ENCODE results near the gene GPR17.

Gene GPR17

DNA sequence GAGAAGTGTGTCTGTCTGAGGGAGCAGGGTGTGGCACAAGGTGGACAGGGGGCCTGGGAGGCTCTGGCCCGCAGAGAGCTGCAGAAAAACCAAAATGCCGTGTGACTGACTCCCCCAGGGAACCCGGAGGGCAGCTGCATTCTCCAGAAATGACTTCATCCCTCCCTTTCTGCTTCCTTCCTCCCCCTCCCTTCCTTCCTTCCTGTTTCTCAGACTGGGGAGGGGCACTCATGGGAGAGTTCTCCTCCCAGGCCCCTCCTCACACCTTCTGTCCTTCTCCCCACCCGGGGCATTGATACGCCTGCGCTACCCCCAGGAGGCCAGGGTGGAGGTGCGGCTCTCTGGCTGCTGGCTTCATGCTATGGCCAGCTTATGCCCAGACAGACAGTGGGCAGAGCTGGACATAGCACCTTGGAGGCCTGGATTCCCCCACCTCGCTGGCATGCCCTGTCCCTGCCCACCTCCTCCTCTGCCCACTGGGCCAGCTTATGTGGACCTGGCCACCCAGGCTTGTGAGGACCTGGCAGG lies 8.2 kb upstream of the GPR17 start:
- peak; percentile 45 for DNase-seq (ENCODE audit: low read depth, low spot score)
- Histone ChIP-seq H3K36me3 (ENCODE audit: control insufficient read depth, insufficient read depth, low read length) (no peaks in the 10 kb centered on the region; the same call in 1 of the 2 replicates), H3K27ac (ENCODE audit: low read length) (no peak overlapping the region), H3K9me3 (ENCODE audit: control insufficient read depth, insufficient read depth, low read length) (no peaks in the 10 kb centered on the region), H3K27me3 (ENCODE audit: control insufficient read depth, insufficient read depth, low read length) (no peaks in the 10 kb centered on the region), H3K4me1 (ENCODE audit: control insufficient read depth, insufficient read depth, low read length) (peaks cover 14% of the 10 kb centered on the region), H3K4me3 (ENCODE audit: low read length) (no peak overlapping the region)
- WGBS (ENCODE audit: insufficient coverage, insufficient read length), result no CpG with 5 or more reads among the region's 8 CpGs

DNA sequence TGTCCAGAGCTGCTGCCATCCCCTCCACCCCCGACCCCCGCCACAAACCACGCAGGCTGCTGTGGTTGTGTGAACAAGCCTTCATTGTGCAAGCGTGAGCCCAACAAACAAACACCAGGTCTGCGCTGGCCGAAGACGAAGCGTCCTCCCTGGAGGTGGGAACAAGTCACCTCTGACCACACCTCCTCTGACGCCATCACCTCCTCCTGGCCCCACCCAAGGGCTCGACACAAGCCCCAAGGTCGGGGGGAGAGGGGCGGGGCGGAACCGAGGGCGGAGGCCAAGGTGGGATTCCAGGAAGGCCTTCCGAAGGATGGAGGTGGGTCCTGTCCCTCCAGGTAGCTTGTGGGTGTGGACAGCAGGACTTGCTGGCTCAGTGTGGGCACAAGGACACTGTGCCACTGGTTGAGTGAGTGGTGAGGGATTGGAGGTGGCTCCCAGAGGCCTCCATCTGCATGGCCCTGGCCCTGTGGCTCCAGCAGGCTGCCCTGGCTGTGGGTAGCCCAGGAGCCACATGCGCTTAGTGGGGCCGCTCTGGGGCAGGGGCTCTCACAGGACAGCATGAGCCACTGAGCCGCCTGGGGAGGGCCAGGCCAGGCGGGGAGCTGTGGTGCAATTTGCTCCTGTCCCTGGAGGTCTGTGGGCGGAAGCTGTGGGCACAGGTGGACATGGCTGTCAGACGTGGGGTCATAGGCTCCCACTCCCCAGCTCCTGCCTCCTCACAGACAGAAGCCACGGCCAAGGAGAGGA lies 7.4 kb upstream of the GPR17 start:
- no peak overlapping the region for H3K27ac ChIP-seq (ENCODE audit: low read length)
- H3K4me3 ChIP-seq (ENCODE audit: low read length), result no peak overlapping the region
- no peaks in the 10 kb centered on the region for H3K9me3 ChIP-seq (ENCODE audit: control insufficient read depth, insufficient read depth, low read length)
- H3K27me3 ChIP-seq (ENCODE audit: control insufficient read depth, insufficient read depth, low read length), result no peaks in the 10 kb centered on the region
- no CpG with 5 or more reads among the region's 23 CpGs for WGBS (ENCODE audit: insufficient coverage, insufficient read length)
- no peaks in the 10 kb centered on the region; the same call in 1 of the 2 replicates for H3K36me3 ChIP-seq (ENCODE audit: control insufficient read depth, insufficient read depth, low read length)
- peak; percentile 63 for DNase-seq (ENCODE audit: low read depth, low spot score)
- peaks cover 14% of the 10 kb centered on the region for H3K4me1 ChIP-seq (ENCODE audit: control insufficient read depth, insufficient read depth, low read length)

DNA sequence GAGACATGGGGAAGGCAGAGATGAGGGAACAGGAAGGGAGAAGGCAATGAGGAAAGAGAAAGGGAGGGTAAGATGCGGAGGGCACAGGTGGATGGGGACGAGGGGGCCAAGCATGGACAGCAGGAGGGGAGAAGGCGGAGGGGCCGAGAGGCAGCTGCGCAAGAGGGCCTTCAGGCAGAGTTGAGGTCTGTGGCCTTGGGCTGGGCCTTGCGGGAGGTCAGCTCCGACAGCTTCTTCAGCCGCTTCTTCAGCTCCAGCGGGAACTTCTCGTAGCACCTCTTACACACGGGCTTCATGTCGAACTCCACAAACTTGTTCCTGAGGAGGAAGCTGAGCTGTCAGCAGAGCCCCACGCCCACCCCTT lies 6.9 kb upstream of the GPR17 start:
- Histone ChIP-seq H3K27ac (ENCODE audit: low read length) (no peak overlapping the region), H3K36me3 (ENCODE audit: control insufficient read depth, insufficient read depth, low read length) (no peaks in the 10 kb centered on the region; the same call in 1 of the 2 replicates), H3K4me1 (ENCODE audit: control insufficient read depth, insufficient read depth, low read length) (peaks cover 14% of the 10 kb centered on the region), H3K9me3 (ENCODE audit: control insufficient read depth, insufficient read depth, low read length) (no peaks in the 10 kb centered on the region), H3K4me3 (ENCODE audit: low read length) (no peak overlapping the region), H3K27me3 (ENCODE audit: control insufficient read depth, insufficient read depth, low read length) (no peaks in the 10 kb centered on the region)
- no peak for DNase-seq (ENCODE audit: low read depth, low spot score)
- no CpG with 5 or more reads among the region's 13 CpGs for WGBS (ENCODE audit: insufficient coverage, insufficient read length)

DNA sequence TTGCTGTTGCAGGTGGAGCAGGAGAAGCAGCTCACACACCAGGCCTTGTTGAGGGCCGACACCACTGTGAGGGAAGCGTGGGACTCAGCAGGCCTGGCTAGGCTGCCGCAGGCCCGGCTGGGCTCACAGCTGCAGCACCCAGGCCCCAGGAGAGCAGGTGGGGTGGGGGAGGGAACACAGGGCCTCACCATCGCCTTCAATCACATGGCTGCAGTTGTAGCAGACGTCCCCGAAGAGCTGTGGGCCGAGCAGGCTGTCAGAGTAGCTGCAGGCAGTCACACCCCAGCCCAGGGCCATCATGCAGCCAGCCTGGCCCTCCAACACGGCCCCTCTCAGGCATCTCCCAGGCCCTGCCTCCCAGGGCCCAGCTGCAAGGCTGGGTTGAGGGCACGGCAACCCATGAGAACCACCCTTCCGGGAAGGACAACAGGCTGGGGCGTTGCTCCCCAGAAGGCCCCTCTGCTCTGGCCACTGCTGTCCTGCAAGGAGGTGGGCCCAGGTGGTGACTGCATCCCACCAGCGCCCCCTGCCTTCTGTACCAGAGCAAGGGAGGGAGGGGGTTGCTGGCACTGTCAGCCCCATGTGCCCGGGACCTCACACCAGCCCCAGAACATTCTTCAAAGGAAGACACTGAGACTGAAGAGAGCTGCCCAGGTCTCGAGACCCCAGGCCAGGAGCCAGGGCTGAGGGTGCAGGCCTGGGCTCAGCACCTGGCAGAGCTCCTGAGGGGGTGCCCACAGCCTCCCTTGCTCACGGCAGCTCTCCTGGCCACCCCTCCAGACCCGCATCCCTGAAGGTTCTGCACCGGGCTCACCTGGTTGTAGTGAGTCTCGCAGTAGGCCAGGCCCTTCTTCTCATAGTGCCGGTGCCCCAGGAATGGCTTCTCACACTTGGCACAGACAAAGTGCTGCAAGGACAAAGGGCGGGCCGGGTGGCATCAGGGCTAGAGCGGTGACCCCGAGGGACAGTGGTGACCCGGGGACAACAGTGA lies 5.6 kb upstream of the GPR17 start:
- Histone ChIP-seq H3K27me3 (ENCODE audit: control insufficient read depth, insufficient read depth, low read length) (no peaks in the 10 kb centered on the region), H3K4me1 (ENCODE audit: control insufficient read depth, insufficient read depth, low read length) (peaks cover 14% of the 10 kb centered on the region), H3K36me3 (ENCODE audit: control insufficient read depth, insufficient read depth, low read length) (no peaks in the 10 kb centered on the region; the same call in 1 of the 2 replicates), H3K27ac (ENCODE audit: low read length) (no peak overlapping the region), H3K4me3 (ENCODE audit: low read length) (no peak overlapping the region), H3K9me3 (ENCODE audit: control insufficient read depth, insufficient read depth, low read length) (no peaks in the 10 kb centered on the region)
- no CpG with 5 or more reads among the region's 25 CpGs for WGBS (ENCODE audit: insufficient coverage, insufficient read length)
- no peak for DNase-seq (ENCODE audit: low read depth, low spot score)

DNA sequence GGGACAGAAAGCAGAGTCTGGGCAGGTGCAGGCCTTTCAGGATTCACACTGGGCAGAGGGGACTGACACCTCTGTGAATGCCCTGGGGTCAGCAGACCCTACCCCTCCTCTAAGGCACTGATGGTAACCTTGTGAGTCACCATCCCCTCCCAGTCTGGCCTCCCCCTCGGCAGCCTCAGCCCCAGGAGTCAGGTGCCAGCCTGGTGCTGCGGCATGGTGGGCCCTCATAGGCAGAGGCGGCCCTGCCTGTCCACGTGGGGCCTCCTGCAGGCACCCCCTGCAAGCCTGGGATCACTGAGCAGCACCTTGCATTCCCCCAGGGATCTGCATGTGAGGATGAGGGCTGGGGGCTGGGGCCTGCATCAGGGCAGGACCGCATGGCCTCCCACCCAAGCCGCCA lies 4.8 kb upstream of the GPR17 start:
- no peak for DNase-seq (ENCODE audit: low read depth, low spot score)
- WGBS (ENCODE audit: insufficient coverage, insufficient read length), result no CpG with 5 or more reads among the region's 6 CpGs
- Histone ChIP-seq H3K36me3 (ENCODE audit: control insufficient read depth, insufficient read depth, low read length) (no peaks in the 10 kb centered on the region; the same call in 1 of the 2 replicates), H3K9me3 (ENCODE audit: control insufficient read depth, insufficient read depth, low read length) (no peaks in the 10 kb centered on the region), H3K27ac (ENCODE audit: low read length) (no peak overlapping the region), H3K4me3 (ENCODE audit: low read length) (no peak overlapping the region), H3K4me1 (ENCODE audit: control insufficient read depth, insufficient read depth, low read length) (peaks cover 14% of the 10 kb centered on the region), H3K27me3 (ENCODE audit: control insufficient read depth, insufficient read depth, low read length) (no peaks in the 10 kb centered on the region)

DNA sequence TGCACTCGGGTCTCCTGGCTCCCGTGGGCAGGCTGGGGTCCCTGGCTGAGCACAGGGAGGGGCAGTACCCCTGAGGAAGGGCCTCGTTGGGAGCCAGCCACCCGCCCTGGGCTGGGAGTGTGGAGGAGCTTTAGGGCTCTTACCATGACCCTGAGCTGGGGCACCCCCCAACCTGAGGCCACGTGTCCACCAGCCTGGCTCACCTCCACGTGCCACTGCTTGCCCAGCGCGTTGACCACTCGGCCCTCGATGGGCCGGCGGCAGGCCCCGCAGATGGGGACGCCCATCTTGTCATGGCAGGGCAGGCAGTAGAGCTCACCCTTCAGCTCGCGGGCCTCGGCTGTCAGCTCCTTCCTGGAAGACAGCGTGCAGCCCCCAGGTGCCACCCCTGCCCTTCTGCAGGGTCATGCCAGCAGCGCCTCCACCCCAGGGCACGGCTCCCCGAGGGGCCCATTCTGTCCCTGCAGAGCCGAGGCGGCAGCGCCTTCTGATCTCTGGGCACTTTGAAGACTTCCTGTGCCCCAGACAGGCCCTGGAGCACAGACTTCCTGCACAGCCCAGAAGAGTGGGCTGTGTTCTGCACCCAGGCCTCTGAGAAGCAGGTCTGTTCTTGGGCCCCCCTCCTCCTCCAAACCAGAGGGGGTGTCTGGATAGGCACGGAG lies 4.0 kb upstream of the GPR17 start:
- H3K27ac ChIP-seq (ENCODE audit: low read length), result no peak overlapping the region
- no peak for DNase-seq (ENCODE audit: low read depth, low spot score)
- no peaks in the 10 kb centered on the region for H3K27me3 ChIP-seq (ENCODE audit: control insufficient read depth, insufficient read depth, low read length)
- H3K9me3 ChIP-seq (ENCODE audit: control insufficient read depth, insufficient read depth, low read length), result no peaks in the 10 kb centered on the region
- no peaks in the 10 kb centered on the region; the same call in 1 of the 2 replicates for H3K36me3 ChIP-seq (ENCODE audit: control insufficient read depth, insufficient read depth, low read length)
- H3K4me3 ChIP-seq (ENCODE audit: low read length), result no peak overlapping the region
- WGBS (ENCODE audit: insufficient coverage, insufficient read length), result no CpG with 5 or more reads among the region's 25 CpGs
- H3K4me1 ChIP-seq (ENCODE audit: control insufficient read depth, insufficient read depth, low read length), result peaks cover 14% of the 10 kb centered on the region

DNA sequence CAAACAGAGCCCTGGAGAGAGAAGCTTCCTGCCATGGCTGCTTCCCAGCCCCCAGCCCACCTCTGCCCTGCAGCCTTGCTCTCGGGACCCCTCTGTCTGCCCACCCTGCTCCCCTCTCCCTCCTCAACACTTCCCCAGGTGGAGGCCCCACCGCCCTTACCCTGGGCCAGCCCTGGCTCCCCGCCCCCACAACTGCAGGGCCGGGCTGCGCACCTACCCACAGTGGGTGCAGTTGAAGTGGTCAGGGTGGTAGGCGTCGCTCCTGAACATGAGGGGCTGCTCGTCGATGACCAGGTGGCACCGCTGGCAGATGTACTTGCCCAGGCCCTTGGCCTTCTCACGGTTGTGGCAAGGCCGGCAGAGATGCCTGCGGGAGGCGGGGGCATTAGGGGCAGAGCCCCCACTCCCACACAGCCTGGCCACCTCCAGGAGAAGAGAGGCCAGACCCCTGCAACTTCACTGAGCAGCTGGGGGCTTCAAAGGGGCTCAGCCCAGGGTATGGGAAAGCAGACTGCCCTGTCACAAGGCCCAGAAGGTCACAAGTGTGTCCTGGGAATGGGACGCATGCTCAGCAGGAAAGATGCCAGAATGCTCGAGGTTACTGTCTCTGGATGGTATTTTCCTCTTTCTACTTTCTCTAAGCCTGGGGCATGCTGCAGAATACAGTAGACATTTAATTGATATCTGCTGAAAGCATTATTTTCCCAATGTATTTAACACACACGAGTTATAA lies 3.1 kb upstream of the GPR17 start:
- WGBS (ENCODE audit: insufficient coverage, insufficient read length), result no CpG with 5 or more reads among the region's 17 CpGs
- Histone ChIP-seq H3K36me3 (ENCODE audit: control insufficient read depth, insufficient read depth, low read length) (no peaks in the 10 kb centered on the region; the same call in 1 of the 2 replicates), H3K4me1 (ENCODE audit: control insufficient read depth, insufficient read depth, low read length) (peaks cover 11% of the 10 kb centered on the region; the same call in 1 of the 2 replicates), H3K4me3 (ENCODE audit: low read length) (no peak overlapping the region), H3K27ac (ENCODE audit: low read length) (no peak overlapping the region), H3K9me3 (ENCODE audit: control insufficient read depth, insufficient read depth, low read length) (no peaks in the 10 kb centered on the region), H3K27me3 (ENCODE audit: control insufficient read depth, insufficient read depth, low read length) (no peaks in the 10 kb centered on the region)
- DNase-seq (ENCODE audit: low read depth, low spot score), result no peak

DNA sequence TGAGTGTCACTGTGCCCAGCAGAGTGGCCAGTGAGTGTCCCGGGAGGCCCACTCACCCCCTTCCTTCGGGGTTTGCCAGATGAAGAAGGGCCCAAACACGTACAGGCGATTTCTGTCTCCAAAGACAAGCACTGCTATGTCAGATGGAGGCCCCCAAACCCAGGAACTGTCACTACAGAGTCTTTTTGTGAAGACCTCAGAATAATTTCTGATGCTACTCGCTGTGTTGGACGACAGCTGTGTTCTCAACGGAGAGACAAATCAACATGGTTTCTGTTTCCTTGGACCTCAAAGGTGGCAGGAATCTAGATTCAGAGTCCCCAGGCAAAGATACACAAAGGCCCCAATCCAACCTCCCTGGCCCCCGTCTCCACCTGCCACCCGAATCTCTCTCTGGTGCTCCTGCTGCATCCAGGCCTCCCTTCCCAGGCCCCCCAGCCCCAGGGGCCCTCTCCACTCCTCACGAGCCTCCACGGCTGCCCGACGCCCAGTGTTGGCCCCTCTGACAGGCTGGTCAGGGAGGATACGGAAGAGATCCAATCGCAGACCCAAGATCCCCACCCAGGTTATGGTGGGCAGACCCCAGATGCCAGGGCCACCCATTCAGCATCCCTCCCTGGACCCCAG lies 2.4 kb upstream of the GPR17 start:
- no CpG with 5 or more reads among the region's 15 CpGs for WGBS (ENCODE audit: insufficient coverage, insufficient read length)
- peaks cover 8% of the 10 kb centered on the region; the same call in 1 of the 2 replicates for H3K4me1 ChIP-seq (ENCODE audit: control insufficient read depth, insufficient read depth, low read length)
- no peaks in the 10 kb centered on the region for H3K9me3 ChIP-seq (ENCODE audit: control insufficient read depth, insufficient read depth, low read length)
- no peaks in the 10 kb centered on the region for H3K27me3 ChIP-seq (ENCODE audit: control insufficient read depth, insufficient read depth, low read length)
- H3K4me3 ChIP-seq (ENCODE audit: low read length), result no peak overlapping the region
- DNase-seq (ENCODE audit: low read depth, low spot score), result no peak
- H3K36me3 ChIP-seq (ENCODE audit: control insufficient read depth, insufficient read depth, low read length), result no peaks in the 10 kb centered on the region; the same call in 1 of the 2 replicates
- H3K27ac ChIP-seq (ENCODE audit: low read length), result no peak overlapping the region

All from iPS DF 6.9 (cell line).